Astrocyte (in vitro differentiated cells and primary cell): ENCODE data around the gene CHSY1.

ENCODE experiments used
- CTCF ChIP-seq: IDR thresholded peaks from 2 replicates; pipeline ENCODE4 v1.5.1; 2011; ENCODE audit warnings: low read depth, mild to moderate bottlenecking, inconsistent platforms, low read length, moderate library complexity; ENCODE audit not compliant: insufficient read depth
- EZH2 ChIP-seq: IDR thresholded peaks from 2 replicates; pipeline ENCODE4 v1.6.1; 2012; ENCODE audit warnings: mild to moderate bottlenecking, low read length, inconsistent platforms; ENCODE audit not compliant: insufficient read depth

- TF ChIP-seq CTCF, result no peak
- TF ChIP-seq EZH2, result no peak
Observed at GRCh38 chr15:101146118-101146702, 105.6 kb downstream of the CHSY1 start.
